Astrocyte (in vitro differentiated cells and primary cell): ENCODE measurements around the gene PRMT3. TPM values are rescaled to one million over a fixed set of nuclear protein-coding genes. Genes with fewer than 3 reads are reported as not detected.

Source experiments
- DNase-seq: peaks from one replicate; pipeline ENCODE4 v3.0.0-alpha.2; 2010; ENCODE audit warnings: low read depth
- FAIRE-seq: peaks from 2 replicates; lab custom pipeline; 2011; peaks lifted over from hg19 to GRCh38; lab: Jason Lieb, UNC
- H2AFZ ChIP-seq: 2 replicates; pipeline ENCODE4 v1.6.0; 2012; ENCODE audit warnings: low read depth, low read length, inconsistent platforms
- H3K27ac ChIP-seq: 2 replicates; pipeline ENCODE4 v1.5.1; 2011; ENCODE audit warnings: low read depth, low read length, inconsistent platforms
- H3K27me3 ChIP-seq: 2 replicates; pipeline ENCODE4 v1.6.0; 2011; ENCODE audit warnings: low read length, inconsistent platforms; ENCODE audit not compliant: insufficient read depth
- H3K36me3 ChIP-seq: 2 replicates; pipeline ENCODE4 v1.5.1; 2011; ENCODE audit warnings: low read length, inconsistent platforms; ENCODE audit not compliant: insufficient read depth
- H3K4me1 ChIP-seq: 2 replicates; pipeline ENCODE4 v1.5.1; 2011; ENCODE audit warnings: low read length, inconsistent platforms; ENCODE audit not compliant: insufficient read depth
- H3K4me2 ChIP-seq: 2 replicates; pipeline ENCODE4 v1.6.0; 2012; ENCODE audit warnings: low read length, inconsistent platforms
- H3K4me3 ChIP-seq: 2 replicates; pipeline ENCODE4 v1.5.1; 2011; ENCODE audit warnings: low read depth, mild to moderate bottlenecking, low read length, inconsistent platforms; ENCODE audit not compliant: insufficient read depth
- H3K79me2 ChIP-seq: 2 replicates; pipeline ENCODE4 v1.6.0; 2012; ENCODE audit warnings: mild to moderate bottlenecking, low read length, inconsistent platforms; ENCODE audit not compliant: insufficient read depth
- H3K9ac ChIP-seq: 2 replicates; pipeline ENCODE4 v1.6.0; 2012; ENCODE audit warnings: mild to moderate bottlenecking, low read length, inconsistent platforms
- H3K9me3 ChIP-seq: 2 replicates; pipeline ENCODE4 v1.5.1; 2012; ENCODE audit warnings: low read depth, mild to moderate bottlenecking, low read length, inconsistent platforms; ENCODE audit not compliant: insufficient read depth
- H4K20me1 ChIP-seq: 2 replicates; pipeline ENCODE4 v1.6.0; 2012; ENCODE audit warnings: low read length, inconsistent platforms; ENCODE audit not compliant: insufficient read depth
- H3K27ac Mint-ChIP-seq: one replicate; pipeline ENCODE4 v1.8.0; 2021; ENCODE audit warnings: mild to moderate bottlenecking, mixed read lengths; ENCODE audit not compliant: unreplicated experiment
- H3K27me3 Mint-ChIP-seq: one replicate; pipeline ENCODE4 v1.8.0; 2021; ENCODE audit warnings: low read depth, mixed read lengths; ENCODE audit not compliant: unreplicated experiment
- H3K36me3 Mint-ChIP-seq: one replicate; pipeline ENCODE4 v1.8.0; 2021; ENCODE audit warnings: low read depth, mixed read lengths; ENCODE audit not compliant: unreplicated experiment
- H3K4me1 Mint-ChIP-seq: one replicate; pipeline ENCODE4 v1.8.0; 2021; ENCODE audit warnings: low read depth, mixed read lengths; ENCODE audit not compliant: unreplicated experiment
- H3K4me3 Mint-ChIP-seq: one replicate; pipeline ENCODE4 v1.8.0; 2021; ENCODE audit warnings: mild to moderate bottlenecking, moderate library complexity, mixed read lengths; ENCODE audit not compliant: unreplicated experiment
- H3K9me3 Mint-ChIP-seq: one replicate; pipeline ENCODE4 v1.8.0; 2021; ENCODE audit warnings: mild to moderate bottlenecking, mixed read lengths; ENCODE audit not compliant: unreplicated experiment
- CTCF ChIP-seq: IDR thresholded peaks from 2 replicates; pipeline ENCODE4 v1.5.1; 2011; ENCODE audit warnings: low read depth, mild to moderate bottlenecking, inconsistent platforms, low read length, moderate library complexity; ENCODE audit not compliant: insufficient read depth
- EZH2 ChIP-seq: IDR thresholded peaks from 2 replicates; pipeline ENCODE4 v1.6.1; 2012; ENCODE audit warnings: mild to moderate bottlenecking, low read length, inconsistent platforms; ENCODE audit not compliant: insufficient read depth
- total RNA-seq: library from RNA; stranded (reverse); gene quantifications from 2 replicates; pipeline ENCODE4 v1.2.1, GENCODE V29; 2021

Gene PRMT3
- total RNA-seq, 1 donor from 2014 or later: 10.5 TPM

GRCh38 chr11:20489948-20490347, 102.4 kb downstream of the PRMT3 start:
- no peaks in the 10 kb centered on the region for H3K36me3 ChIP-seq
- H2AFZ ChIP-seq: no peak overlapping the region
- DNase-seq: no peak
- H3K4me1 Mint-ChIP-seq: no peaks in the 10 kb centered on the region
- H3K9ac ChIP-seq: no peak overlapping the region
- H3K27me3 ChIP-seq: no peaks in the 10 kb centered on the region
- FAIRE-seq: no peak
- no peaks in the 10 kb centered on the region for H3K4me1 ChIP-seq
- peaks cover 2% of the 10 kb centered on the region for H3K36me3 Mint-ChIP-seq
- no peaks in the 10 kb centered on the region for H3K27me3 Mint-ChIP-seq
- TF ChIP-seq EZH2 (no peak), CTCF (no peak)
- no peak overlapping the region for H3K27ac Mint-ChIP-seq
- no peak overlapping the region for H3K4me3 Mint-ChIP-seq
- no peak overlapping the region for H3K4me3 ChIP-seq
- no peaks in the 10 kb centered on the region for H3K9me3 Mint-ChIP-seq
- H3K79me2 ChIP-seq: no peaks in the 10 kb centered on the region
- H4K20me1 ChIP-seq: no peaks in the 10 kb centered on the region
- no peaks in the 10 kb centered on the region for H3K9me3 ChIP-seq
- H3K4me2 ChIP-seq: no peak overlapping the region
- H3K27ac ChIP-seq: no peak overlapping the region

- no peaks in the 10 kb centered on the region for H3K36me3 Mint-ChIP-seq
- no peaks in the 10 kb centered on the region for H3K27me3 Mint-ChIP-seq
- Histone ChIP-seq H3K4me3 (no peak overlapping the region), H3K4me2 (no peak overlapping the region), H3K36me3 (no peaks in the 10 kb centered on the region), H3K27ac (no peak overlapping the region), H4K20me1 (no peaks in the 10 kb centered on the region), H3K79me2 (no peaks in the 10 kb centered on the region), H2AFZ (no peak overlapping the region), H3K9ac (no peak overlapping the region), H3K27me3 (no peaks in the 10 kb centered on the region), H3K9me3 (no peaks in the 10 kb centered on the region), H3K4me1 (no peaks in the 10 kb centered on the region)
- no peak for TF ChIP-seq CTCF
- TF ChIP-seq EZH2: no peak
- H3K9me3 Mint-ChIP-seq: no peaks in the 10 kb centered on the region
- H3K27ac Mint-ChIP-seq: no peak overlapping the region
- H3K4me3 Mint-ChIP-seq: no peak overlapping the region
- H3K4me1 Mint-ChIP-seq: no peaks in the 10 kb centered on the region
- no peak for DNase-seq
- FAIRE-seq: no peak
Observed at GRCh38 chr11:20493340-20493739, 105.8 kb downstream of the PRMT3 start.

- H3K4me1 ChIP-seq: no peaks in the 10 kb centered on the region
- Mint-ChIP-seq H3K4me3 (no peak overlapping the region), H3K36me3 (no peaks in the 10 kb centered on the region), H3K27ac (no peak overlapping the region), H3K27me3 (no peaks in the 10 kb centered on the region), H3K4me1 (no peaks in the 10 kb centered on the region), H3K9me3 (no peaks in the 10 kb centered on the region)
- no peak overlapping the region for H3K4me2 ChIP-seq
- H3K9ac ChIP-seq: no peak overlapping the region
- H2AFZ ChIP-seq: no peak overlapping the region
- no peaks in the 10 kb centered on the region for H3K79me2 ChIP-seq
- TF ChIP-seq EZH2 (no peak), CTCF (no peak)
- no peak for DNase-seq
- no peaks in the 10 kb centered on the region for H3K36me3 ChIP-seq
- H3K27ac ChIP-seq: no peak overlapping the region
- no peaks in the 10 kb centered on the region for H3K27me3 ChIP-seq
- H3K9me3 ChIP-seq: no peaks in the 10 kb centered on the region
- no peak for FAIRE-seq
- no peak overlapping the region for H3K4me3 ChIP-seq
- no peaks in the 10 kb centered on the region for H4K20me1 ChIP-seq
Observed at GRCh38 chr11:20497124-20497792, 109.7 kb downstream of the PRMT3 start.
